Measurements from ENCODE around the gene JPH4. TPM values are rescaled to one million over a fixed set of nuclear protein-coding genes. Genes with fewer than 3 reads are reported as not detected.

Gene JPH4
- total and polyA plus RNA-seq, 2 experiments from 2014 or later, result 2.7 TPM

DNA sequence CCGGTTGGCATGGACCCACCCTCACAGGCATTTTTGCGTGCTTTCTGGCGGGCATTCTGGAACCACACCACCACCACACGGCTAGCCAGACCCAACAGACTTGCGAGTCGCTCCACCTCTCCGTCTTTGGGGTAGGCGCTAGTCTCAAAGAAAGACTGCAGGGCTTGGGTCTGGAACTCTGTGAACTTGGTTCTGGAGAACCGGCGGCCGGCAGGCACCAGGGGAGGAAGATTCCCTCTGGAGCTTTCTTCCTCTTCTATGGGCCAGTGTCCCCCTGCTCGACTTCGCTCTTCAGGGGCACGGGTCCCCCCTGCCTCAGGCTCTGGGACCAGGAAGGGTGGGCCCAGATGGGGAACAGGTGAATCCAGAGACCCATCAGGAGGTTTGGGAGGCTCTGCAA lies 53.6 kb downstream of the JPH4 start:
- no peaks in the 10 kb centered on the region for H4K20me1 ChIP-seq (ENCODE audit: insufficient read depth, poor library complexity, severe bottlenecking)
- H3K4me2 ChIP-seq, result no peak overlapping the region
- no peak overlapping the region for H3K4me3 ChIP-seq
- WGBS (ENCODE audit: low lambda C conversion rate, missing lambda C conversion rate), result 96% methylated on average over 14 of the region's 14 CpGs
- H3K27ac ChIP-seq, result no peak overlapping the region
- no peaks in the 10 kb centered on the region for H3K79me2 ChIP-seq
- H3K36me3 ChIP-seq (replicated peaks; ENCODE audit: insufficient read depth, low read depth), result no peaks in the 10 kb centered on the region
- no peaks in the 10 kb centered on the region for H3K9me3 ChIP-seq (ENCODE audit: low read depth)
- H3K9me2 ChIP-seq (replicated peaks; ENCODE audit: insufficient read depth), result no peaks in the 10 kb centered on the region
- no peaks in the 10 kb centered on the region for H3K4me1 ChIP-seq (ENCODE audit: insufficient read depth)
- TF ChIP-seq EZH2phosphoT487 (IDR thresholded peaks at IDR 0.05; ENCODE audit: low read depth, severe bottlenecking, unreplicated experiment), result no peak
- TF ChIP-seq, protein P1, sequence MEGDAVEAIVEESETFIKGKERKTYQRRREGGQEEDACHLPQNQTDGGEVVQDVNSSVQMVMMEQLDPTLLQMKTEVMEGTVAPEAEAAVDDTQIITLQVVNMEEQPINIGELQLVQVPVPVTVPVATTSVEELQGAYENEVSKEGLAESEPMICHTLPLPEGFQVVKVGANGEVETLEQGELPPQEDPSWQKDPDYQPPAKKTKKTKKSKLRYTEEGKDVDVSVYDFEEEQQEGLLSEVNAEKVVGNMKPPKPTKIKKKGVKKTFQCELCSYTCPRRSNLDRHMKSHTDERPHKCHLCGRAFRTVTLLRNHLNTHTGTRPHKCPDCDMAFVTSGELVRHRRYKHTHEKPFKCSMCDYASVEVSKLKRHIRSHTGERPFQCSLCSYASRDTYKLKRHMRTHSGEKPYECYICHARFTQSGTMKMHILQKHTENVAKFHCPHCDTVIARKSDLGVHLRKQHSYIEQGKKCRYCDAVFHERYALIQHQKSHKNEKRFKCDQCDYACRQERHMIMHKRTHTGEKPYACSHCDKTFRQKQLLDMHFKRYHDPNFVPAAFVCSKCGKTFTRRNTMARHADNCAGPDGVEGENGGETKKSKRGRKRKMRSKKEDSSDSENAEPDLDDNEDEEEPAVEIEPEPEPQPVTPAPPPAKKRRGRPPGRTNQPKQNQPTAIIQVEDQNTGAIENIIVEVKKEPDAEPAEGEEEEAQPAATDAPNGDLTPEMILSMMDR (IDR thresholded peaks at IDR 0.05; ENCODE audit: poor library complexity), result no peak
- H3K27me3 ChIP-seq, result no peaks in the 10 kb centered on the region
- no peak overlapping the region for H2AFZ ChIP-seq
- DNase-seq (ENCODE audit: low spot score), result no peak

DNA sequence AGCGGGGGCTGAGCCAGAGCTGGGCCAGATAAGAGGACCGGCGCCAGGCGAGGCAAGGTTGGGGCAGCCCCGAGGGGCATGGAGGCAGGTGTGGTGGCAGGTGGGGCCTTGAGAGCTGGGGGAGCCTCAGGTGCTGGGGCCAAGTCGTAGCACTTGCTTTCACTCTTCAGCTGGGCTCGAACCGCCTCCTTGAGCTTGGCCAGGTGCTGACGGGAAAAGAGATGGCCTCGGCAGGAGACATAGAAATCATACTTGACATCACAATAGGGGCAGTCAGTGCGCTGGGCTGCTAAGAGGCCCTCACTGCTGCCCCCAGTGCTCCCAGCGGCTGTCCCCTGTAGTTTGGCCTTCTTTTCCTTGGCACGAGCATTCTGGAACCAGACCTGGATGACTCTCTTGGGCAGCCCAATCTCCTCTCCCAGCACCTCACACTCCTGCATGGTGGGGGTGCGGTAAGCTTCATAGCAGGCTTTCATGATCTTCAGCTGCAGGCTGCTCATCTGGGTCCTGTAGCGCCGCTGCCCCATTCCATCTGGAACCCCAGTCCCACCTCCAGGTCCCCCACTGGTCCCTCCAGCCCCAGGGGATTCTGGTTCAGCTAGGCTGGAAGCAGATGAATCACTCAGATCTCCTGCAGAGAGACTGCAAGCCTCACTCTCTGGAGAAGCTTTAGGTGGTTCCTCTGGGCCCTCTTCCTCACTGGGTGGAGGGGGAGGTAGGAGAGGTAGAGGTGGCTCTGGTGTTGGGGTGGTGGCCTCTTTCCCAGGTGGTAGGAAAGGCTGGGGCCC lies 55.2 kb downstream of the JPH4 start:
- Histone ChIP-seq H3K27ac (no peak overlapping the region), H3K27me3 (no peaks in the 10 kb centered on the region), H3K4me3 (no peak overlapping the region), H3K9me2 (replicated peaks; ENCODE audit: insufficient read depth) (no peaks in the 10 kb centered on the region), H3K9me3 (ENCODE audit: low read depth) (no peaks in the 10 kb centered on the region), H4K20me1 (ENCODE audit: insufficient read depth, poor library complexity, severe bottlenecking) (no peaks in the 10 kb centered on the region), H3K4me2 (no peak overlapping the region), H3K4me1 (ENCODE audit: insufficient read depth) (no peaks in the 10 kb centered on the region), H2AFZ (no peak overlapping the region), H3K36me3 (replicated peaks; ENCODE audit: insufficient read depth, low read depth) (no peaks in the 10 kb centered on the region), H3K79me2 (no peaks in the 10 kb centered on the region)
- no peak for TF ChIP-seq EZH2phosphoT487 (IDR thresholded peaks at IDR 0.05; ENCODE audit: low read depth, severe bottlenecking, unreplicated experiment)
- TF ChIP-seq EZH2 (IDR thresholded peaks at IDR 0.05; ENCODE audit: borderline replicate concordance), result no peak
- TF ChIP-seq, protein P1 (IDR thresholded peaks at IDR 0.05; ENCODE audit: poor library complexity), result no peak
- 95% methylated on average over 16 of the region's 16 CpGs for WGBS (ENCODE audit: low lambda C conversion rate, missing lambda C conversion rate)
- no peak for DNase-seq (ENCODE audit: low spot score)

- DNase-seq (ENCODE audit: low spot score), result no peak
These were observed 55.9 kb downstream of the JPH4 start for GRCh38 chr14:23522643-23523198.

More at GRCh38 chr14:23522643-23523198, 55.9 kb downstream of the JPH4 start:
- Histone ChIP-seq H3K9me3 (ENCODE audit: low read depth) (no peaks in the 10 kb centered on the region), H3K27ac (no peak overlapping the region), H3K36me3 (replicated peaks; ENCODE audit: insufficient read depth, low read depth) (no peaks in the 10 kb centered on the region), H2AFZ (no peak overlapping the region), H4K20me1 (ENCODE audit: insufficient read depth, poor library complexity, severe bottlenecking) (no peaks in the 10 kb centered on the region), H3K4me3 (no peak overlapping the region), H3K79me2 (no peaks in the 10 kb centered on the region), H3K4me1 (ENCODE audit: insufficient read depth) (no peaks in the 10 kb centered on the region), H3K9me2 (replicated peaks; ENCODE audit: insufficient read depth) (no peaks in the 10 kb centered on the region), H3K4me2 (no peak overlapping the region), H3K27me3 (no peaks in the 10 kb centered on the region)
- TF ChIP-seq EZH2 (IDR thresholded peaks at IDR 0.05; ENCODE audit: borderline replicate concordance) (no peak), EZH2phosphoT487 (IDR thresholded peaks at IDR 0.05; ENCODE audit: low read depth, severe bottlenecking, unreplicated experiment) (no peak)
- TF ChIP-seq, protein P1 (IDR thresholded peaks at IDR 0.05; ENCODE audit: poor library complexity), result no peak
- 95% methylated on average over 9 of the region's 9 CpGs for WGBS (ENCODE audit: low lambda C conversion rate, missing lambda C conversion rate)
